H1 (cell line): Measurements from ENCODE around the gene FBLN2.

Experiments used
- CHD2 ChIP-seq: IDR thresholded peaks from 2 replicates; pipeline ENCODE4 v1.6.1; 2012; ENCODE audit warnings: low read length, improper control_type of control experiment
- CTCF ChIP-seq, 3 experiments: IDR thresholded peaks; 1 replicate in 2 of 3; 2 replicates in 1 of 3; pipeline versions ENCODE4 v1.5.1 to v1.6.1; 2011; ENCODE audit warnings: low read length in 3 of 3, mild to moderate bottlenecking in 3 of 3, inconsistent platforms in 2 of 3, low read depth in 1 of 3, moderate library complexity in 1 of 3; ENCODE audit not compliant: insufficient read depth in 1 of 3; ENCODE audit errors: control extremely low read depth in 1 of 3
- EP300 ChIP-seq, 2 experiments: IDR thresholded peaks; 1 replicate in 1 of 2; 2 replicates in 1 of 2; pipeline ENCODE4 v1.6.1; 2011 to 2012; ENCODE audit warnings: low read depth in 2 of 2, low read length in 2 of 2, mild to moderate bottlenecking in 2 of 2, borderline replicate concordance in 1 of 2, inconsistent platforms in 1 of 2, moderate library complexity in 1 of 2
- EZH2 ChIP-seq: fragments of 200-600 bp; sonication (generic); IDR thresholded peaks from 2 replicates; pipeline ENCODE4 v1.7.1; 2012; ENCODE audit warnings: low read depth, mild to moderate bottlenecking, moderate library complexity, low read length, inconsistent platforms; ENCODE audit not compliant: severe bottlenecking
- MAX ChIP-seq: IDR thresholded peaks from 2 replicates; pipeline ENCODE4 v1.6.1; 2012; ENCODE audit warnings: inconsistent platforms
- POLR2A ChIP-seq, 2 experiments: IDR thresholded peaks; 1 replicate in 1 of 2; 2 replicates in 1 of 2; pipeline ENCODE4 v1.6.1; 2011; ENCODE audit warnings: low read depth in 2 of 2, low read length in 2 of 2, mild to moderate bottlenecking in 2 of 2; ENCODE audit errors: control extremely low read depth in 1 of 2
- POLR2AphosphoS5 ChIP-seq: IDR thresholded peaks from 2 replicates; pipeline ENCODE4 v1.6.1; 2011; ENCODE audit warnings: low read depth, low read length
- RAD21 ChIP-seq, 2 experiments: IDR thresholded peaks in 1 of 2; conservative IDR thresholded peaks in 1 of 2; 2 replicates each; pipeline ENCODE4 v1.6.1; 2011; ENCODE audit warnings: low read depth in 2 of 2, low read length in 2 of 2, improper control_type of control experiment in 1 of 2, inconsistent platforms in 1 of 2, mild to moderate bottlenecking in 1 of 2, moderate library complexity in 1 of 2
- SP1 ChIP-seq: IDR thresholded peaks from 2 replicates; pipeline ENCODE4 v1.6.1; 2011; ENCODE audit warnings: low read depth, low read length

GRCh38 chr3:13546667-13547171, 2.2 kb upstream of the FBLN2 start:
- TF ChIP-seq EP300 (IDR thresholded peaks at IDR 0.05; ENCODE audit: borderline replicate concordance in 1 of 2, low read depth in 2 of 2, low read length in 2 of 2) (no peak), CHD2 (no peak), SP1 (no peak), RAD21 (IDR thresholded peaks at IDR 0.05 in 1 of 2, conservative IDR thresholded peaks at IDR 0.05 in 1 of 2; ENCODE audit: low read depth in 2 of 2, low read length in 2 of 2) (no peak), CTCF (IDR thresholded peaks at IDR 0.05; ENCODE audit: control extremely low read depth in 1 of 3, insufficient read depth in 1 of 3, low read depth in 1 of 3, low read length in 3 of 3) (no peak), POLR2AphosphoS5 (no peak), POLR2A (IDR thresholded peaks at IDR 0.05; ENCODE audit: control extremely low read depth in 1 of 2, low read depth in 2 of 2, low read length in 2 of 2) (no peak), EZH2 (no peak), MAX (no peak)
